Activated naive CD4-positive, alpha-beta T cell treated with anti-CD3 and anti-CD28 coated beads, Interleukin-2, amount 50 U/mL, for 16 hours (primary cell): ENCODE measurements around the gene CRYBA4.

Experiments
- DNase-seq: peaks from one replicate; pipeline ENCODE4 v3.0.0-alpha.2; 2020

The CRYBA4 gene

GRCh38 chr22:26631282-26631681 lies 9.5 kb downstream of the CRYBA4 start:
- DNase-seq = no peak

GRCh38 chr22:26632422-26633155 lies 10.8 kb downstream of the CRYBA4 start:
- DNase-seq = no peak

GRCh38 chr22:26634189-26634588 lies 12.4 kb downstream of the CRYBA4 start:
- DNase-seq = no peak

- DNase-seq = no peak
Observed at GRCh38 chr22:26635117-26635516, 13.4 kb downstream of the CRYBA4 start.

- DNase-seq = no peak
Observed at GRCh38 chr22:26636296-26636695, 14.5 kb downstream of the CRYBA4 start.

GRCh38 chr22:26642465-26643417 lies 21.0 kb downstream of the CRYBA4 start:
- DNase-seq = peak; percentile 72

- no peak for DNase-seq
Observed at GRCh38 chr22:26643418-26644100, 21.8 kb downstream of the CRYBA4 start.

GRCh38 chr22:26646158-26646557 lies 24.4 kb downstream of the CRYBA4 start:
- DNase-seq = no peak

- peak; percentile 16 for DNase-seq
Observed at GRCh38 chr22:26648011-26648497, 26.3 kb downstream of the CRYBA4 start.

- no peak for DNase-seq
Observed at GRCh38 chr22:26648528-26649388, 27.0 kb downstream of the CRYBA4 start.

GRCh38 chr22:26650722-26651421 lies 29.1 kb downstream of the CRYBA4 start:
- no peak for DNase-seq

- no peak for DNase-seq
Observed at GRCh38 chr22:26651815-26652214, 30.1 kb downstream of the CRYBA4 start.

- peak; percentile 64 for DNase-seq
Observed at GRCh38 chr22:26656891-26657851, 35.4 kb downstream of the CRYBA4 start, which contains the start of gene MIAT. TSS of gene MIAT (plus strand) at chr22:26657588.

GRCh38 chr22:26658161-26658560 lies 36.4 kb downstream of the CRYBA4 start:
- no peak for DNase-seq

- peak; percentile 81 for DNase-seq
Observed at GRCh38 chr22:26658671-26659478, 37.1 kb downstream of the CRYBA4 start.

GRCh38 chr22:26660356-26660755 lies 38.6 kb downstream of the CRYBA4 start:
- DNase-seq = no peak

GRCh38 chr22:26660961-26661578 lies 39.3 kb downstream of the CRYBA4 start:
- no peak for DNase-seq

- DNase-seq = no peak
Observed at GRCh38 chr22:26662160-26662559, 40.4 kb downstream of the CRYBA4 start.
